Left ventricle myocardium superior (tissue), 1 donor: ENCODE measurements around the gene HOXA7. TPM values are rescaled to one million over a fixed set of nuclear protein-coding genes. Genes with fewer than 3 reads are reported as not detected.

Source experiments
- ATAC-seq: fragments of 200-7000 bp; cut with Tn5 transposase; one replicate; pipeline ENCODE4 v1.9.1; 2020; ENCODE audit warnings: mild to moderate bottlenecking, moderate library complexity
- DNase-seq: peaks from one replicate; pipeline ENCODE4 v3.0.0-alpha.2; 2020
- intact Hi-C: fragments of 100-400 bp; cut with micrococcal nuclease; formaldehyde crosslinking; loops from one replicate; pipeline ENCODE4 v1.11.0; 2022
- long read RNA-seq: library from polyadenylated mRNA; unstranded; transcript quantifications from one replicate; pipeline ENCODE4 v2.0.0, GENCODE V29; 2021
- total RNA-seq: library from RNA; stranded (reverse); fragmentation: NEBNext Ultra II Directional; extraction: Animal tissue kit (Norgen Biotek cat#: 25700); gene quantifications from one replicate; pipeline ENCODE4 v1.2.1, GENCODE V29; 2021
- donor health status: DM: no; HTN: yes; CAD: no; lungs with severe emphysema.

The HOXA7 gene
- total RNA-seq = not detected
- long read RNA-seq = 0 reads

DNA sequence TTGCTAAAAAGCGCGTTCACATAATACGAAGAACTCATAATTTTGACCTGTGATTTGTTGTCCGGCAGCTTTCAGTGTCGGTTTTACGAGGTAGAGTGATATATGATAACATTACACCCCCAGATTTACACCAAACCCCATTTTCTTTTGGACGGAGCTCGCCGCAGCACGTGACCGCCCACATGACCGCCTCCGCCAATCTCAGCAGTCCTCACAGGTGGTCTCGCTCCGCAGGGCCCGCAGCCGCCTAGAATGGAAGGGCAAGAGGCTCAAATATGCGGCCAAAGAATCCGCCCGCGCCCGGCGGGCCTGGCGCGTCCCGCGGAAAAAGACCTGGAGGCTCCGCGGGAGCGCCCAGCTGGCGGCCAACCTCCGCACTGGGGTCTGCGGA, at the start of gene HOXA7:
HOXA7 (minus strand) TSS at position 168 of the 391 bp plus-strand sequence; CDS start at position 38, 130 bp downstream.
- intact Hi-C loops = no loop called here

DNA sequence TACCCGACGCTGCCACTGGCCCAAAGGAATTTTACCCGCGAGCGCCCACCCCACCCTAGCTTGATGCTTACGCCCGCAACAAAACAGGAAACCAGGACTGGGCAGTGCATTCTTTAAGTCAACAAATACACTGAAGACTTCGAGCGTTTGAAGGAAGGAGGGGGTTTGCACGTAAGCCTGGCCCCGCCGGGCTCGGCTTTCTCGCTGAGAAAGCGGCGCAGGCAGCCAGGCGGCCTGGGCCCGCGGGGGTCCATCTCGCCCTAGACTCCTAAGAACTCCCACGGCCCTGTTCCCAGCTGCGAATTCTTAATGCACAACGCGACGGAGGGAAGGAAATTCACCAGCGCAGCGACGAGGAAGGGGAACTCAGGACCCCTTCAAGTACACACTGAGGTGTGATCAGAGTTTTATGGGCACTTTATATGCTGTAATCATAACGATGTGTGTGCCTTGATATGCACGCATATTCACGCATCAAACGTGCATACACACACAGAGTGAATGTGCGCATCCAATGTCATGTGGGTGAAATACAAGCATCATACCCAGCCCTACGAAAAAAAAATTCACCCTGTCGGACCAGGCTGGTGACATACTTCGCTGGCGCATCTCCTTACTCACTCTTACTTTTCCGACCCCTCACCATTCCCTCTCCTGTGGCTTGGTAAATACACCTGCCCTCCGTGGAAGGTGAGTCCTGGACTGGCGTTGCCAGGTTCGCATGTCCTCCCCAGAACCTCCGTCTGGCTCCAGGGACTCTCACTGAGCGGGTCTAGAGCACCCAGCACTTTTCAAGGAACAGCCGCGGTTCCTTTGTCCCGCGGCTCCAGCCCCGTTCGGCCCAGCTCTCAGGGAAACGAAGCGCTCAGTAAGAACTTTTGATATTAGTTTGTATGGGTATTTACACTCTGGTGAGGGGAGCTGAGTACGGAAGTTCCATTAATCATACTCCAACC, 49.1 kb upstream of the HOXA7 start:
- no peak for ATAC-seq
- DNase-seq = no peak
- intact Hi-C loops = no loop called here

More for the DNA sequence above, at the start of gene HOXA7:
- ATAC-seq = no peak
- DNase-seq = peak; percentile 21

DNA sequence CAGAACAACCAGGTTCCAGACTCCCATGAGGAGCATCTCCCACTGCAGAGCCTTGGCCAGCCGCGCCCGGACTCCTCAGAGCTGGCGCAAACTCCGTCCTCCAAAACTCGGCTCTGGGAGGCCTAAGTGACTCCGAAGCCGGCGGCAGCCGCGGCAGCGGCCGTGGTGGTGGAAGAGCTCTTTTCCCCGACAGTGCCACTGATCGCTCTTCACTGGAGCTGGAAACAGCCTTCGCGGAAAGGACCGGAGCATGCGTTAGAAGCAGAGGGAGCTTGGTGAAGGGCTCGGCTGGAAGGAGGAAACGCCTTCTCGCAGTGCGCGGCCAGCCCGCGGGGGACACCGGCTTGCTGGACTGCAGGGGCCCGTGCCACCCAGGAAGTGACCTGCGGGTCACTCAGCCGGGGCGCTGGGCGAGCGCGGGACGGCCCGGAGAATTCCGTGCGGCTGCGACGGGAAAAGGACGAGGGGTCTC, 48.4 kb upstream of the HOXA7 start:
- ATAC-seq (no peak), DNase-seq (no peak)
- intact Hi-C loops = no loop called here

DNA sequence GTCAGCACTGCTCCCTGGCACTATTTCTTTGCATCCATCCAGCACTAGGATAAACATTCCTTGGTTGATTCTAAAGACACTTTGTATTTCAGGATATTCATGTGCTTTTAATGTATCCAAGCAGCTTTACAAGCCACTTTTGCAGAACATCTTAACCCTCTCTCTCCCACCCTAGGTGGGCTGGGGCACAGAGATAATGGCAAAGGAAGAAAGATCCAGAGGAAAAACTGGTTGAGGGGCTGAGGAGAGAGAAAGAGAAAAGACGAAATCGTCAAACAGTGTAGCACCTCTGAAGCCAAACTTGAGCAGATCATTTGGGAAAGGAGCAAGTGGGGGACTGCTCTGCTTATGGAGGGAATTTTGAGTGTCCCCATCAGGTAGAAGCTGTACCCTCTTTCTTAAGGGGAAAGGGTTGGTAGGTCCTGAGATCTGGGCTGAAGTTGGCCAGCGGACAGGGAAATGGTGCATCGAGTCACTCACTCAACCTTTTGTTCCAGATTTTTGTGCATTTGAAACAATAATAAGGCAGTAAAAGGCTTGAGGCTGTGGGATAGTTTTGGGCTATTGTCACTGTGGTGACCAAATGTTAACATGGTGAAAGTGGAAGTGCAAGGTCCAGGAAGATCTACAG, 47.6 kb upstream of the HOXA7 start:
- DNase-seq = no peak
- no peak for ATAC-seq
- intact Hi-C loops = no loop called here

DNA sequence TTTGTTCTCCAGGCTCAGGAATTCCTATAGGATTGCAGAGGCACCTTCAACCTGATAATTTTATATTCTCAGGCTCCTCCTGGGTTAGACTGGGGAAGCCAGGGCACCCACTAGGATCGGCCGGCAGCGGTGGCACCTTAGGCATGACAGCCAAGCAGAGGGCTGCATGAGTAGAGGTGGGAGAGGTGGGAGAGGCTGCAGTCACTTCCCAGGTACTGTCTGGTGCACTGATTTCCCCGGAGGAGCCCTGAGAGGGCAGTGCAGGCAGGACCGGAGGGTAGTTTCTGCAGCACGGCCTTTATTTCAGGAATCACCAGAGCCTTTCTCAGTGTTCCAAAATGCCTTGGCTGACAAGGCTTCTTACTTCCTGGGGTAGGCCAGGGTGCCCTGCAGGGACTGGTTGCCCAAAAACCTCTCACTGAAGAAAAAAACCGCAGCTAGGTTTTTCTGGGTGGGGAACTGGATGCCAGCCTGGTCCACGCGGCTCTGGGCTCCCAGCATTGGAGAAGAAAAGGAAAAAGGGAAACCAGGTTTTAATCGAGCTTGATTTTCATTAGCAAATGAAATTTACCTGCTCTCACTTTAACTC, 47.0 kb upstream of the HOXA7 start:
- no peak for ATAC-seq
- intact Hi-C loops = no loop called here
- DNase-seq = no peak

DNA sequence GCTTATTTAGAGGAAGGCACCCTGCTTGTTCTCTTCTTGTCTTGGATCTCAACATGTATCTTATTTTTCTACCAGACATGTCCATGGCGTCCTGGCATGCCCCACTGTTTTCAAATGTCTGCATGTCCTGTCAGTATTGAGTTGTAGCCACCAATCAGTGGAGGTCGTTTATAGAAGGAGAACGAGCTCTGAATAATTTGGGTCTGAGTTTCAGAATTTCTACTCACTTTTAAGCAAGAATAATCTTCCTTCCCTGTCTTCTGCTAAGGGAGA, 46.3 kb upstream of the HOXA7 start:
- ATAC-seq = no peak
- no peak for DNase-seq
- intact Hi-C loops = no loop called here

DNA sequence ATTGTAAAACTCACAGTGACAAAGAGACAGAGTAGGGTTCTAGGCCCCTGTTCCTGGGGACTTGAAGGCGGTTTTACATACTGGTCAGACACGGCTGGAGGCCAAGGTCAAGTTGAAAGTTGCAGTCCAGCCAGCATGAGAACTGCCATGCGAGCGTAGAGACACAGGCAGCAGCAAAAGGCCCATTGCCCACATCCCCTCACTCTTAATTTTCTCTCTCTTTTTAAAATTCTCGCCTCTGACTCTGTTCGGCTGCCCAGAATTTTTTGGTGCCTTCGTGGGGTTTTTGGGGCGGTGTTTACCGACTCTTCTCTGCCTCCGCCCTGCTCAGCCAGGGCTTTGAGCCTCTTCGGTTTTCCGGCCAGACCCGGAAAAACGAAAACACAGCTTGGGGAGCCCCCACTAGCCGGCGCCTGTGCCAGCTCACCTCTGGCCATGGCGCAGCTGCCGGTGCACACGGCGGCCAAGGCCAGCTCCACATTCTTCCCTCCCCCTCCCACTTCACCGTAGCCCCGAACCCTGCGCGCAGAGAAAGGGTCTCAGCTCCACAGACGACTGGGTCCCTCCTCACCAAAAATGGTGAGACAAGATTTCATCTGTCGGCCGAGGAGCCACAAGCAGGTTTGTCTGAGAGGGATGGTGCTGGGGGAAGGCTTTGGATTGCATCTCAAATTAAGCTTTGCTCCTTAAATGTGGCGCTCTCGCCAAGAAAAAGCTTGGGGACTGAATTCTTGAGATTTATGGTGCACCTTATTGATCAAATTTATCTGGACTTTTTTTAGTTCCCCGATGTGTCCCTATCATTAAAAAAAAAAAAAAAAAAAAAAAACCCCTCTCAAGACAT, 45.8 kb upstream of the HOXA7 start:
- no peak for DNase-seq
- ATAC-seq = no peak
- intact Hi-C loops = no loop called here

DNA sequence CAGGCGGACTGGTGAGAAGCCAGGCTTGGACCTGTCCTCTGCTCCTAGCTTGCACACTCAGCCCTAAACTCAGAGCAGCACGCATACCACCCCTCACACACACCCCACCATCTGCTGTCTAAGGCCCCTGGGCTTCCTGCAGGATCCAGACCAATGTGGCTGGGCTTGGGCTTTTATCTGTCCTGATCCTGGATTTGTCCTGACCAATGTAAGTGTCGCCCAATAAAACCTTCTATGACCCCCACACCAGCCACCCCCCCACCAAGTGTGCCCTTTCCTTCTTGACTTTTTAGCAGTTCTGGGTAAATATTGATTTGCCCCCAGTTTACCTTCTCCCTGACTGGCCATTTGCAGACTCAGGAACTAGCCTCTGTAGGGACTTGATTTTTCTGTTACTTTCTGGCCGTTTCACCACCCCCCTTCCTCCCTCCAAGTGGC, 45.1 kb upstream of the HOXA7 start:
- ATAC-seq = no peak
- intact Hi-C loops = no loop called here
- no peak for DNase-seq

DNA sequence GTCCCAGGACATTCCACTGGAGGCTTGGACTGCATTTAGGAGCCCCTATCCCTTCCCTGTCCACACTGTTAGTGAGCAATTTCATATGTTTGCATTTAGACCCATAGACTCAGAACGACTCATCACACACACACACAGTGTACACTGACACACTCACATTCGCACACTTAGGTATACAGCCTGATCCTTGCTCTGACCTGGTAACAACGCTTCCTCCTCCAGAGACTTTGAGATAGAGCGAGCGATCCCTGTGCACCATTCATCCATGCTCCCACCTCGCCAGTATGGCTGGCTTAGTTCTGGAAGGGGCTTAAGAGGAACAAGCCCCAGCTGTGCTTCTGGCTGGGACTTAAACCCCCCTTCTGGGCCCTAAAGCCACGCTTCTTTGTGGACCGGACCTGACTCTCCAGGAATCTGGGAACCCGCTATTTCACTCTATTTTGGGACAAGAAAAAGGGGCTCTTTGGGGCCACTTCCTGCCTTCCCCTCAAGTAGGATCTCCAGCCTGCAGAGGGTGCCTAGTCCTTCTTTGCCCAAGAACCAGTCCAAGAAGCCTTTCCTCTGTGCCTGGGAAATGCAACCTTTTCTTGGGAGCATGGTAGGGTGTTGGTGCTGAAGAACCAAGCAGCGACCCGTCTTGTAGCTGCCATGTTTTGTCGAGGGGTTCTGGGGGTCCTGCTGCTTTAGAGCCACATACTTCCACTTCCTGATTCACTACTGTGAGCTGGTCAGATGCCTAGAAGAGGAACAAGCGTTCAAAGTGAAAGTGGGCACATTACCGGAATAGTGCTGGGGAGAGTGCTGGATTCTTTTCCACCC, 44.5 kb upstream of the HOXA7 start:
- ATAC-seq = no peak
- intact Hi-C loops = no loop called here

DNA sequence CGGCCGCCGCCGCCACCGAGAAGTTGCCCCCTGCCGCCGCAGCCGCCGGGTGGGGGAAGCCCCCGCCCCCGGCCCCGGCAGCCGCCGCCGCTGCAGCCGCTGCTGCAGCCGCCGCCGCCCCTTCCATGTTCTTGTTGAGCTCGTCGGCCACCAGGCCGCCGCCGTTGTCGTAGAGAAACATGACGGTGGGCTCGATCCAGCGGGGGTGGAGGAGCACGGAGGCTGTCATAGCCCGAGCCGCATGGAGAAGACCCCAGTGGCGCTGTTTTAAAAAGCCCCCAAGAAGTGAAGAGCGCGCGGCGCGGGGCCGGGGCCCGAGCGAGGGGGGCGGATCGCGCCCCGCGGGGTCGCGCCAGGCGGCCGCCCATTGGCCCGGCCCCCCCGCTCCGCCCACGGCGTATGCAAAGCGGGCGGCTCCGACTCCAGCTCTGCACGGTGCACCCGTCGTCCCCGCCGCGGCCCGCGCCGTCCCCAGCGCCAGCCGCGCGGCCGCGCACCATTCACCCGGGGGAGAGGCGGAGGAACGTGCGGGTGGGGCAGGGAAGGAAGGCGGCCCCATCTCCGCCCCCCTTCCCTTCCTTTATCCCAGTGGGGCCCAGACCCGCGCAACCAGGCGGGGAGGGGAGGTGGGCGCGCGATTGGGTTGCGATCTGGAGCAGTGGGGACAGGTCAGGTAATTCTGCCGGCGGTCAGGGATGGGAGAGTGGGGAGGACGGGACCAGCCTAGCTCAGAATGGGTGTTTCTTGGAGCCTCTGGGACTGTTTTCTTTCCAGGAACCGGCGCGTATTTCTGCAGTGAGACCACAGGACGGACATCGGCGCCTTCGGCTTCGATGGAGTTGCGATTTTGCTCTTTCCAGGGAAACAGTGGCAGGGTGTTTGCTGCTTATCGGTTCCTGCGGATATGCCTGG, 43.6 kb upstream of the HOXA7 start, which contains the start of gene HOXA13:
HOXA13 (minus strand) TSS at position 243 of the 912 bp plus-strand sequence; CDS start at position 229, 14 bp downstream.
- DNase-seq = no peak
- ATAC-seq = peak; percentile 45
- intact Hi-C loops = no loop called here

More for the DNA sequence above, 44.5 kb upstream of the HOXA7 start:
- no peak for DNase-seq

DNA sequence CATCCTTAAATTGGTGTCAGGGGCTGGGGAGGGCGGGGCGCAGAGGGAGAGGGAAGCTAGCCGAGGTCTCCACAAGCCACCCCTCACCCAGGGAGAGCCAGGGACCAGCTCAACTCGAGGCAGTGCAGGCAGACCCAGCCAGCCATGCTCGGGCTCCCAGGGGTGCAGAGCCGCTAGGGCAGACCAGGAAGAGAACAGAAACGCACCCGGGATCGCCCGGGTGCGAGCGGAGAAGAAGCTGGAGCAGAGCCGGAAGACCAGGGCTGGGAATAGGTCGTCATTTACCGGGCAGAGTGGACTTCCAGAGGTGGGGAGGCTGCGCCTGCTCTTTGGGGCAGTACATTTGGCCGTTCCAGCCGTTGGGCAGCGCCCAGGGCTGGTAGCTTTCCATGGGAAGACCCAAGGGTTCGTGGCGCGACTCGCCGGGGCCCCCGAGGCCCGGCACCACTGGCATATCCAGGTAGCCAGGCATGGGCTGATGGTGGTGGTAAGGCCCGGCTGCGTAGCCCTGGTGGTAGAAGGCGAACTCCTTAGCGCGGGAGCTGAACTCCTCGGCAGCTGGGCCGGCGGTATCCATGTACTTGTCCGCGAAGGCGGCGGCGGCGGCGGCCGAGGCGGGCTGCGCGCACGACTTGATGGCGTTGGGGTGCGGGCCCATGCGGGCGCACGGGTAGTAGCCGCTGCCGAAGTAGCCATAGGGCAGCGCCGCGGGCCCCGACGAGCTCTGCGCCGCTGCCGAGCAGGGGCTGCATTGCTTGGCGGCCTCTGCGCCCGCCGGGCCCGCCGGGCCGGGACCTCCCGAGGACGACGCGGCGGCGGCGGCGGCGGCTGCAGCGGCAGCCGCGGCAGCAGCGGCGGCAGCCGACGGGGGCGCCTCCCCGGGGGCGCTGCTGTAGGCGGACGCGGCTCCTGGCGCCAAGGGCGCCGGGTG, 42.7 kb upstream of the HOXA7 start:
- ATAC-seq (no peak), DNase-seq (no peak)
- intact Hi-C loops = no loop called here

DNA sequence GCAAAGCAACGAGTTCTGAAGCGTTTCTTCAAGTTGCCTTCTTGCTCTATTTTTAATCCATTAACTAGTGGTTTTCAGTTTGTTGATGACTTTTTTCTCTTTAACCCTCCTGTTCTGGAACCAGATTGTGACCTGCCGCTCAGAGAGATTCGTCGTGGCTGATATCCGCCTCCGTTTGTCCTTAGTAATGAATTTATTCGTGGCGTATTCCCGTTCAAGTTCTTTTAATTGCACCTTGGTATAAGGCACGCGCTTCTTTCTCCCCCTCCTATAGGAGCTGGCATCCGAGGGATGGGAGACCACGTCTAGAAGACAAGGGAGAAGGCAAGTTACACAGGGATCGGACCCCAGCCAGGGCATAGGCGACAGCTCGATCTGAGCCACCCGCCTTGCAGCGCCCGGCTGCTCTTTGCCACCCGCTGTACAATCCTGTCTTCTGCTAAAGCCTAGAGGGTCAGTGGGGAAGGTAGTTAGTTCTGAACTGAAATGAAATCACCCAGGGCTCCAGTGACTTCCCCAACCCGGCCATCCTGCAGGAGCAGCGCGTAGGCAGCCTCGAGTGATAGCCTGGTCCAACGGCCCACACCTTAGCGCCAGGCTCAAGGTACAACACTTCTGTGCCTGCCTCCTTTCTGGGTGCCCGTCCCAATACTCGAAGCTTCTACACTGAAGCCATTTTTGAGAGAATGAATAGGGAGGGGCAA, 41.8 kb upstream of the HOXA7 start:
- DNase-seq (no peak), ATAC-seq (no peak)
- intact Hi-C loops = no loop called here

DNA sequence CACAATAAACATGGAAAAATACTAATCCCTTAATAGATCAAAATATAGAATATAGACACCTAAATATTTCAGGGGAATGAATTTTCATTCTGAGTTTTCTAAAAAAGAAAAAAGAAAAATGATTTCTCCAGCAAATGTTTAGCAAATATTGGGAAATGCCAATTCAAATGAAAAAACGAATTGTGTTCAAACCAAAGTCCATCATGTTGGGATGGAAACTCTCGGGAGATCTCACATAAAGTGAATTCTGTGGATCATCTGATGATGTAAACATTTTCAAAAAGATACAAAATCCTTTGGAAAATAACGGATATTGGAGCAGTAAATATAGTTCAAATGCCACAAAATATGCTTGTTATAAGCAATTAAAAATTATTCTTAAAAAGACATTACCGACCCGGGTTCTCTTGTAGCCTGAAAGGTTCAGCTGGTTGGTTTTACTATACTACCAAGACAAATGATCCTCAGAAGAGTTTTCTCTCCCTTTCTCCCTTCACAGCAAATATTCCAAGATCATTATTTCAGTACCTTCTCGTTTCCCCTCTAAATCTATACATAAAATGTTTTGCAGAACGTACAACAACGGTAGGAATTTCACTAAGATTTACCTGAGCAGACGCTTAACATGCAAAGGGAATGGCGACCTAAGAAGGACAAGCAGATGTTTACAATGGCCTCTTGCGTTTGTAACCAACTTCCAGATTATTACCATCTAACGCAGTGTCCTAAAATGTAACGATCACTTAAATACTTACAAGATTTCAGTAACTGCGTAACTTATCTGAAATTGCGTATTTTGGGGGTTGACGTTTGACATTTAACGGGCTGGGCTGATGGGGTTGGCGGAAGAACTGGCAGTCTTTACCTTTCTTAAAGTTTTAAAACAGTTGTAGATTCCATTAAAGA, 40.9 kb upstream of the HOXA7 start:
- DNase-seq = no peak
- ATAC-seq = no peak
- intact Hi-C loops = no loop called here

DNA sequence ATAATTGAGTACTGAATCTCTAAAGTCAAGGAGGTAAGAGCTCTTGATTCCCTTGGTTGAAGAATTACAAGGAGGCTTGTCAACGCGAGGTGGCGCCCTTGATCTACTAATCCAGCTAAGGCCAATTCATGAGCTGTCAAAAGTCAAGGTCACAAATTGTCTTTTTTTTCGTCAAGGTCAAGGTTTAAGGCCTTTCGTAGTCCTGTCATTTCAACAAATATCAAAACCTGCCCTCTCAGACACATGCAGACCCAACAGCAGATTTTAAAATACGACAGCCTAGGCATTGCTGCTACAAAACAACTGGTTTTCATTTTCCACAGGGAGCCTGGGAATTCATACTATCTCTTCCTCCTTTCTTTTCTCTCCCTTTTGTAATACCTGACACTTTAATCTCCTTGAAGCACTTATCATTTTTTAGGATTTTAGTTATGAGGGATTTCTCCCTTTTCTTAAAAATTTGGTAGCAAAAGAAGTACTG, 39.9 kb upstream of the HOXA7 start:
- DNase-seq (peak; percentile 91), ATAC-seq (peak; percentile 52)
- intact Hi-C loops = no loop called here
